ENCODE results near the gene P2RY2.

GRCh38 chr11:73272680-73273038 lies 54.6 kb downstream of the P2RY2 start:
- TF ChIP-seq CTCF (IDR thresholded peaks at IDR 0.05): no peak
- no peak for TF ChIP-seq TP53 (CRISPR knock-in tag; IDR thresholded peaks at IDR 0.05)

All from A549 (cell line).